Thoracic aorta (tissue), 2 donors: ENCODE results near the gene PTF1A. TPM values are rescaled to one million over a fixed set of nuclear protein-coding genes. Genes with fewer than 3 reads are reported as not detected.

Experiments
- ATAC-seq: fragments of 150-250 bp; one replicate; pipeline ENCODE4 v1.8.0; 2017; ENCODE audit warnings: low read depth; ENCODE audit not compliant: insufficient number of reproducible peaks, low FRiP score
- DNase-seq: peaks from one replicate; pipeline ENCODE4 v3.0.0-alpha.2; 2020; ENCODE audit warnings: low spot score
- H3K27ac ChIP-seq, 2 donors: fragments of 200-600 bp; sonication (generic); 1 replicate in 1 of 2; 2 replicates in 1 of 2; pipeline ENCODE4 v1.5.1; 2016; ENCODE audit warnings: mild to moderate bottlenecking in 2 of 2, moderate library complexity in 2 of 2
- H3K27me3 ChIP-seq: fragments of 200-600 bp; sonication (generic); replicated peaks from 2 replicates; pipeline ENCODE4 v1.6.0; 2016; ENCODE audit warnings: mild to moderate bottlenecking; ENCODE audit not compliant: insufficient read depth
- H3K36me3 ChIP-seq: fragments of 200-600 bp; sonication (generic); one replicate; pipeline ENCODE4 v1.5.1; 2016
- H3K4me1 ChIP-seq, 2 donors: fragments of 200-600 bp; sonication (generic); 1 replicate in 1 of 2; 2 replicates in 1 of 2; pipeline versions ENCODE4 v1.5.1 to v1.6.0; 2016; ENCODE audit warnings: low read depth in 2 of 2, mild to moderate bottlenecking in 1 of 2; ENCODE audit not compliant: control insufficient read depth in 1 of 2
- H3K4me3 ChIP-seq: fragments of 200-600 bp; sonication (generic); 2 replicates; pipeline ENCODE4 v1.5.1; 2016; ENCODE audit warnings: mild to moderate bottlenecking
- H3K9me3 ChIP-seq: fragments of 200-600 bp; sonication (generic); 2 replicates; pipeline ENCODE4 v1.5.1; 2016
- CTCF ChIP-seq: fragments of 200-600 bp; sonication (generic); IDR thresholded peaks from one replicate; pipeline ENCODE4 v1.5.1; 2019; ENCODE audit warnings: antibody characterized with exemption
- total RNA-seq, 2 donors: library from RNA; depleted of rRNA; stranded (reverse); fragments of >200 nt; gene quantifications; one replicate each; pipeline versions ENCODE4 v1.1.0 to v1.2.3, GENCODE V29; 2016

The PTF1A gene
- total RNA-seq, 2 donors from 2014 or later, result not detected

- DNase-seq (no peak), ATAC-seq (no peak)
- H3K27me3 ChIP-seq, result no peaks in the 10 kb centered on the region
- H3K9me3 ChIP-seq, result no peaks in the 10 kb centered on the region
- no peaks in the 10 kb centered on the region for H3K36me3 ChIP-seq
- no peak overlapping the region for H3K4me3 ChIP-seq
- H3K27ac ChIP-seq, result no peak overlapping the region
- H3K4me1 ChIP-seq, result peaks cover 0 to 7% of the 10 kb centered on the region in 2 donors
- TF ChIP-seq CTCF, result no peak
Measured at GRCh38 chr10:23198610-23198939, 6.5 kb downstream of the PTF1A start.

- Histone ChIP-seq H3K36me3 (no peaks in the 10 kb centered on the region), H3K4me1 (peaks cover 0 to 7% of the 10 kb centered on the region in 2 donors), H3K27me3 (no peaks in the 10 kb centered on the region), H3K27ac (no peak overlapping the region), H3K4me3 (no peak overlapping the region), H3K9me3 (no peaks in the 10 kb centered on the region)
- TF ChIP-seq CTCF, result no peak
- DNase-seq (no peak), ATAC-seq (no peak)
Measured at GRCh38 chr10:23198940-23199767, 7.0 kb downstream of the PTF1A start.

- peaks cover 0 to 3% of the 10 kb centered on the region in 2 donors for H3K4me1 ChIP-seq
- H3K4me3 ChIP-seq, result no peak overlapping the region
- H3K9me3 ChIP-seq, result no peaks in the 10 kb centered on the region
- ATAC-seq, result no peak
- no peak for TF ChIP-seq CTCF
- H3K27me3 ChIP-seq, result no peaks in the 10 kb centered on the region
- DNase-seq, result no peak
- no peaks in the 10 kb centered on the region for H3K36me3 ChIP-seq
- no peak overlapping the region for H3K27ac ChIP-seq
Measured at GRCh38 chr10:23199768-23200511, 7.8 kb downstream of the PTF1A start.

- Histone ChIP-seq H3K27me3 (no peaks in the 10 kb centered on the region), H3K9me3 (no peaks in the 10 kb centered on the region), H3K27ac (no peak overlapping the region), H3K4me3 (no peak overlapping the region), H3K36me3 (no peaks in the 10 kb centered on the region), H3K4me1 (no peaks in the 10 kb centered on the region)
- DNase-seq, result no peak
- TF ChIP-seq CTCF, result no peak
- ATAC-seq, result no peak
Measured at GRCh38 chr10:23200586-23200985, 8.5 kb downstream of the PTF1A start.

GRCh38 chr10:23200997-23201652, 9.0 kb downstream of the PTF1A start:
- Histone ChIP-seq H3K27me3 (no peaks in the 10 kb centered on the region), H3K4me1 (no peaks in the 10 kb centered on the region), H3K4me3 (no peak overlapping the region), H3K36me3 (no peaks in the 10 kb centered on the region), H3K9me3 (no peaks in the 10 kb centered on the region), H3K27ac (no peak overlapping the region)
- TF ChIP-seq CTCF, result no peak
- ATAC-seq, result no peak
- DNase-seq, result no peak
